ENCODE measurements around the gene LRBA. TPM values are rescaled to one million over a fixed set of nuclear protein-coding genes. Genes with fewer than 3 reads are reported as not detected.

Gene LRBA
- total and polyA plus RNA-seq, 9 of the 15 experiments (the other 6 are each of a cell fraction or from before 2014, with no cell fraction given) = 24.2 to 88.7 (median 59.7) TPM

GRCh38 chr4:151021637-151022334 lies 6.7 kb upstream of the LRBA start (continued):
- TF ChIP-seq PTRF (tag; IDR thresholded peaks at IDR 0.05) (no peak), PKNOX1 (IDR thresholded peaks at IDR 0.05) (peak; percentile 38; the same call in 1 of the 2 replicates), CEBPB (tag; IDR thresholded peaks at IDR 0.05) (peak; percentile 41; the same call in 1 of the 2 replicates), NFRKB (IDR thresholded peaks at IDR 0.05; ENCODE audit: low read depth) (0 out of 2 replicates have a peak, but pooled peaks have one; percentile 41), POLR2A (conservative IDR thresholded peaks at IDR 0.05) (0 out of 2 replicates have a peak, but pooled peaks have one; percentile 18), ZBTB43 (CRISPR knock-in tag; IDR thresholded peaks at IDR 0.05) (no peak), SPI1 (IDR thresholded peaks at IDR 0.05; ENCODE audit: borderline replicate concordance, low read depth, low read length) (no peak), ZSCAN29 (IDR thresholded peaks at IDR 0.05) (no peak), HSF4 (CRISPR knock-in tag; IDR thresholded peaks at IDR 0.05; ENCODE audit: borderline replicate concordance) (no peak), YY1 (IDR thresholded peaks at IDR 0.05; ENCODE audit: borderline replicate concordance in 1 of 3, control insufficient read depth in 1 of 3, extremely low read depth in 1 of 3, insufficient read depth in 3 of 3, insufficient read length in 1 of 3, insufficient replicate concordance in 2 of 3, low read depth in 1 of 3, low read length in 2 of 3) (peak in 1 of 3 experiments; percentile 81), EHMT2 (IDR thresholded peaks at IDR 0.05) (0 out of 2 replicates have a peak, but pooled peaks have one; percentile 61), RBM25 (IDR thresholded peaks at IDR 0.05; ENCODE audit: low read depth, low read length, severe bottlenecking) (no peak)

Measured in K562 (cell line).